ENCODE results near the gene SLC38A10. TPM values are rescaled to one million over a fixed set of nuclear protein-coding genes. Genes with fewer than 3 reads are reported as not detected.

Gene SLC38A10
- total RNA-seq, 2 donors from 2014 or later = 83.0 to 129 TPM

- TF ChIP-seq, protein P1, sequence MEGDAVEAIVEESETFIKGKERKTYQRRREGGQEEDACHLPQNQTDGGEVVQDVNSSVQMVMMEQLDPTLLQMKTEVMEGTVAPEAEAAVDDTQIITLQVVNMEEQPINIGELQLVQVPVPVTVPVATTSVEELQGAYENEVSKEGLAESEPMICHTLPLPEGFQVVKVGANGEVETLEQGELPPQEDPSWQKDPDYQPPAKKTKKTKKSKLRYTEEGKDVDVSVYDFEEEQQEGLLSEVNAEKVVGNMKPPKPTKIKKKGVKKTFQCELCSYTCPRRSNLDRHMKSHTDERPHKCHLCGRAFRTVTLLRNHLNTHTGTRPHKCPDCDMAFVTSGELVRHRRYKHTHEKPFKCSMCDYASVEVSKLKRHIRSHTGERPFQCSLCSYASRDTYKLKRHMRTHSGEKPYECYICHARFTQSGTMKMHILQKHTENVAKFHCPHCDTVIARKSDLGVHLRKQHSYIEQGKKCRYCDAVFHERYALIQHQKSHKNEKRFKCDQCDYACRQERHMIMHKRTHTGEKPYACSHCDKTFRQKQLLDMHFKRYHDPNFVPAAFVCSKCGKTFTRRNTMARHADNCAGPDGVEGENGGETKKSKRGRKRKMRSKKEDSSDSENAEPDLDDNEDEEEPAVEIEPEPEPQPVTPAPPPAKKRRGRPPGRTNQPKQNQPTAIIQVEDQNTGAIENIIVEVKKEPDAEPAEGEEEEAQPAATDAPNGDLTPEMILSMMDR (IDR thresholded peaks at IDR 0.05) = no peak
- H3K27me3 ChIP-seq (replicated peaks; ENCODE audit: insufficient read depth) = no peaks in the 10 kb centered on the region
- ATAC-seq (ENCODE audit: insufficient number of reproducible peaks, low FRiP score, low read depth) (no peak), DNase-seq (ENCODE audit: low spot score) (no peak)
- H3K9me3 ChIP-seq = no peaks in the 10 kb centered on the region
- peaks cover 5% of the 10 kb centered on the region for H3K36me3 ChIP-seq
- H3K27ac ChIP-seq = no peak overlapping the region
- no peak overlapping the region for H3K4me3 ChIP-seq
- H3K4me1 ChIP-seq (ENCODE audit: control insufficient read depth in 1 of 2, low read depth in 2 of 2) = peaks cover 0 to 10% of the 10 kb centered on the region in 2 donors
Observed at GRCh38 chr17:81287152-81287551, 8.0 kb downstream of the SLC38A10 start.

DNA sequence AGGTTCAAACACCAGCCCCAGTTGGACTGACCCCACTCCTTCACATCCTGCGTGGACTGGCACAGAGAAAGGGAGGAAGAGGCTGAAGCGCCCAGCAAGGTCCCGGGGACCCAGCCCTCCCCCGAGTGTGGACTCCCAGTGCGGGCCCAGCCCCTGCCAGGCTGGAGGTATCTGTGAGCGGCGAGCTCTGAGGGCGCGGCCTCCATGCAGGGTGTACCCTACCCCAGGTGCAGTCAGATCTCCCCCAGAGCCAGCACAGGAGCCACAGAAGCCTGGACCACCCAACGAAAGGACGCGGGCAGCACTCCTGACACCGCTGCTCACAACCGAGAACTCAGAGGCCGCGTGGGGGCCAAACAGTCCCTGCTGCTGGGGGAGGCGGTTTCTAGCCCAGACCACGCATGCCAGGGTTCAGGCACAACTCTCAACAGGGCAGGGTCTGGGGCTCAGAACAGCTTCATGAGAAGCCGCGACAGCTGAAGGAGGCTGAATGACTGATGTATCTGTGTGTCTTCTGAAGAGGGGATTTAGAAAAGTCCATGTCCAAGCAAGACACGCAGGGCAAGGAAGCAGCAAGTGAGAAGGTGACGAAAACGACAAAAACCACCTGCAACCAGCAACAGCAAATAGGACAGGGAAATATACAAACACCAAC, 8.5 kb downstream of the SLC38A10 start:
- H3K27ac ChIP-seq = no peak overlapping the region
- TF ChIP-seq, protein P1 (IDR thresholded peaks at IDR 0.05) = no peak
- DNase-seq (ENCODE audit: low spot score) (no peak), ATAC-seq (ENCODE audit: insufficient number of reproducible peaks, low FRiP score, low read depth) (no peak)
- no peak overlapping the region for H3K4me3 ChIP-seq
- peaks cover 9% of the 10 kb centered on the region for H3K36me3 ChIP-seq
- no peaks in the 10 kb centered on the region for H3K9me3 ChIP-seq
- peaks cover 0 to 8% of the 10 kb centered on the region in 2 donors for H3K4me1 ChIP-seq (ENCODE audit: control insufficient read depth in 1 of 2, low read depth in 2 of 2)
- H3K27me3 ChIP-seq (replicated peaks; ENCODE audit: insufficient read depth) = no peaks in the 10 kb centered on the region

- no peaks in the 10 kb centered on the region for H3K9me3 ChIP-seq
- H3K36me3 ChIP-seq = peaks cover 13% of the 10 kb centered on the region
- peak overlapping the region; percentile 58 for H3K4me3 ChIP-seq
- ATAC-seq (ENCODE audit: insufficient number of reproducible peaks, low FRiP score, low read depth) = no peak
- H3K27ac ChIP-seq = no peak overlapping the region
- DNase-seq (ENCODE audit: low spot score) = no peak
- H3K27me3 ChIP-seq (replicated peaks; ENCODE audit: insufficient read depth) = no peaks in the 10 kb centered on the region
- H3K4me1 ChIP-seq (ENCODE audit: control insufficient read depth in 1 of 2, low read depth in 2 of 2) = peaks cover 0 to 8% of the 10 kb centered on the region in 2 donors
- TF ChIP-seq, protein P1 (IDR thresholded peaks at IDR 0.05) = no peak
Observed at GRCh38 chr17:81285894-81286293, 9.2 kb downstream of the SLC38A10 start.

DNA sequence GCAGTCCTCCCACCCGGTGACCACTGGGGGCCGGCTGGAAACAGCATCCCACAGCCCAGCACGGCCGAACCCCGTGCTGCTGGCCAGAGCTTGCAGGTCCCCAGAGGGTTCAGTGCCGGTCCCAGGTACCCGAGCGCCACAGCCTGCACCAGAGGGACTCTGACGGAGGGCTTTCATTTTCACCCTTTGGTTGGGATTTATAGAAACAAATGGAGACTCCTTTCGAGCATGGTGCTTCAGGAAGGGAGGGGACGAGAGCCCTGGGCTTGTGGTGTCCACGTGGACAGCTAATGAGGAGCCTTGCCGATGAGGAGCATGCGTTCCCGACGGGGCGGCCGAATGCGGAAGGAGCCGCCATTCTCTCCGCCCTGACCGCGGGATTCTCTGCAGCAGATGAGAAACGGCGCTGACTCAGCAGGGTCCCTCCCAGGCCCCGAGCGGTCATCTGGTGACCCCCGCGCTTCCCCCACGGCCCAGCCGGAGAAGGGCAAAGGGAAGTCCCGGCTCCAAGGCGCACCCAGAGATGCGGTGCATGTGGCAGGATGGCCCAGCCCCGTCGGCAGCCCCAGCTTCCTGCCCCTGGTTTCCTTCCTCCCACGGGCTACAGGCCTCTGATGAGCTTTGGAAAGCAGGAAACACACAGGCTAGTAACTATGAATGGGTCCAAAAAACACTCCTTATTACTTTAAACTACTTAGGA, 9.8 kb downstream of the SLC38A10 start:
- Histone ChIP-seq H3K36me3 (peaks cover 16% of the 10 kb centered on the region), H3K4me1 (ENCODE audit: control insufficient read depth in 1 of 2, low read depth in 2 of 2) (peaks cover 0 to 8% of the 10 kb centered on the region in 2 donors), H3K27me3 (replicated peaks; ENCODE audit: insufficient read depth) (no peaks in the 10 kb centered on the region), H3K9me3 (no peaks in the 10 kb centered on the region), H3K27ac (no peak overlapping the region), H3K4me3 (peak overlapping the region; percentile 58)
- DNase-seq (ENCODE audit: low spot score) (no peak), ATAC-seq (ENCODE audit: insufficient number of reproducible peaks, low FRiP score, low read depth) (no peak)
- TF ChIP-seq, protein P1 (IDR thresholded peaks at IDR 0.05) = no peak

- no peaks in the 10 kb centered on the region for H3K27me3 ChIP-seq (replicated peaks; ENCODE audit: insufficient read depth)
- no peak overlapping the region for H3K27ac ChIP-seq
- TF ChIP-seq, protein P1 (IDR thresholded peaks at IDR 0.05) = no peak
- ATAC-seq (ENCODE audit: insufficient number of reproducible peaks, low FRiP score, low read depth) (no peak), DNase-seq (ENCODE audit: low spot score) (no peak)
- no peak overlapping the region for H3K4me3 ChIP-seq
- H3K36me3 ChIP-seq = peaks cover 24% of the 10 kb centered on the region
- H3K9me3 ChIP-seq = no peaks in the 10 kb centered on the region
- H3K4me1 ChIP-seq (ENCODE audit: control insufficient read depth in 1 of 2, low read depth in 2 of 2) = peaks cover 0 to 8% of the 10 kb centered on the region in 2 donors
Observed at GRCh38 chr17:81282876-81283275, 12.2 kb downstream of the SLC38A10 start.
